Measurements from ENCODE around the gene SBNO1. TPM values are rescaled to one million over a fixed set of nuclear protein-coding genes. Genes with fewer than 3 reads are reported as not detected.
"Not testable (repeated sequence)": the region's sequence is repeated elsewhere in the genome, so short reads cannot be mapped to it uniquely, and the experiment has no call there.

The SBNO1 gene
- total RNA-seq, 1 experiment from 2014 or later = 60.8 TPM

DNA sequence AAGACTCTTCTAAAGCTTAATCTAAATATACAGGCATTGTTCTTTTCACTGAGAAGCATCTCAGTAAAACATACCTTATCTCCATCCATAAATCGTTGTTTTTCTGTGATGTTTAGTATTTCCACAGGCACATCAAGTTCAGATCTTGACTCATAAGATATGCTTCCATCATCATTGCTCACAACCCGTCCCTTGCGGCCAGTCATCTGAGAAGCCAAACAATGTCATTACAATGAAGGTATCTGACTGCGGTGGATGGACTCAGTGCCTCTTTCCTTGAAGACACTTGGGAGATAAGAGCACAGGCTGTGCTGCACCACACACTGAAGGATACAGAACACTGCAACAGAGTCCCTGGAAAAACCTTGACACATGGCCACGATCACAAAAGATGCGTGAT is 44.8 kb downstream of the SBNO1 start:
- BruUV-seq (replicated peaks) = no TSS peak
- CTCF ChIA-PET = interaction anchor here (0.6 kb wide), 1 partner anchor 250 kb away, joined by 3 read pairs; no protein-coding TSS in a partner anchor
- H3K4me3 Mint-ChIP-seq (ENCODE audit: low read depth, unreplicated experiment) = no peak overlapping the region
- H3K36me3 Mint-ChIP-seq (ENCODE audit: insufficient read depth, unreplicated experiment) = peaks cover 84% of the 10 kb centered on the region
- H3K27me3 Mint-ChIP-seq (ENCODE audit: unreplicated experiment) = no peaks in the 10 kb centered on the region
- intact Hi-C loops (cut with micrococcal nuclease; ENCODE audit: unreplicated experiment) = no loop called here
- H3K27ac Mint-ChIP-seq (ENCODE audit: unreplicated experiment) = no peak overlapping the region
- TF ChIP-seq, protein P1, sequence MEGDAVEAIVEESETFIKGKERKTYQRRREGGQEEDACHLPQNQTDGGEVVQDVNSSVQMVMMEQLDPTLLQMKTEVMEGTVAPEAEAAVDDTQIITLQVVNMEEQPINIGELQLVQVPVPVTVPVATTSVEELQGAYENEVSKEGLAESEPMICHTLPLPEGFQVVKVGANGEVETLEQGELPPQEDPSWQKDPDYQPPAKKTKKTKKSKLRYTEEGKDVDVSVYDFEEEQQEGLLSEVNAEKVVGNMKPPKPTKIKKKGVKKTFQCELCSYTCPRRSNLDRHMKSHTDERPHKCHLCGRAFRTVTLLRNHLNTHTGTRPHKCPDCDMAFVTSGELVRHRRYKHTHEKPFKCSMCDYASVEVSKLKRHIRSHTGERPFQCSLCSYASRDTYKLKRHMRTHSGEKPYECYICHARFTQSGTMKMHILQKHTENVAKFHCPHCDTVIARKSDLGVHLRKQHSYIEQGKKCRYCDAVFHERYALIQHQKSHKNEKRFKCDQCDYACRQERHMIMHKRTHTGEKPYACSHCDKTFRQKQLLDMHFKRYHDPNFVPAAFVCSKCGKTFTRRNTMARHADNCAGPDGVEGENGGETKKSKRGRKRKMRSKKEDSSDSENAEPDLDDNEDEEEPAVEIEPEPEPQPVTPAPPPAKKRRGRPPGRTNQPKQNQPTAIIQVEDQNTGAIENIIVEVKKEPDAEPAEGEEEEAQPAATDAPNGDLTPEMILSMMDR (IDR thresholded peaks at IDR 0.05; ENCODE audit: unreplicated experiment) = no peak
- H3K4me1 Mint-ChIP-seq (ENCODE audit: low read depth, unreplicated experiment) = no peaks in the 10 kb centered on the region
- no peaks in the 10 kb centered on the region for H3K9me3 Mint-ChIP-seq (ENCODE audit: low read depth, unreplicated experiment)
- DNase-seq = no peak

DNA sequence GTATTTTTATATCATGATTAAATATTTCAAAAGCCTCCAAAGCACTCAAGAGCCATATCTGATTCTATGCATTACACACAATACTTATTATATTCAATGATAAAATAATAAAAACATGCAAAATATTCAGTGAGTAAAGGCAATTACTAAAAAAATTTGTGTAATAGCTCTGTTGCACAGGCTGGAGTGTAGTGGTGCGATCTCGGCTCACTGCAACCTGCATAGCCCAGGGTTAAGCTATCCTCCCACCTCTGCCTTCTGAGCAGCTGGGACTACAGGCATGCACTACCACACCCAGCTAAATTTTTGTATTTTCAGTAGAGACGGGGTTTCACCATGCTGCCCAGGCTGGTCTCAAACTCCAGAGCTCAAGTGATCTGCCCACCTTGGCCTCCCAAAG is 45.4 kb downstream of the SBNO1 start:
- CTCF ChIA-PET = no interaction called here
- no peak for DNase-seq
- Mint-ChIP-seq H3K9me3 (ENCODE audit: low read depth, unreplicated experiment) (no peaks in the 10 kb centered on the region), H3K36me3 (ENCODE audit: insufficient read depth, unreplicated experiment) (peaks cover 81% of the 10 kb centered on the region), H3K27me3 (ENCODE audit: unreplicated experiment) (no peaks in the 10 kb centered on the region), H3K27ac (ENCODE audit: unreplicated experiment) (no peak overlapping the region), H3K4me1 (ENCODE audit: low read depth, unreplicated experiment) (no peaks in the 10 kb centered on the region), H3K4me3 (ENCODE audit: low read depth, unreplicated experiment) (no peak overlapping the region)
- TF ChIP-seq, protein P1 (IDR thresholded peaks at IDR 0.05; ENCODE audit: unreplicated experiment) = no peak
- intact Hi-C loops (cut with micrococcal nuclease; ENCODE audit: unreplicated experiment) = no loop called here
- no TSS peak for BruUV-seq (replicated peaks)

DNA sequence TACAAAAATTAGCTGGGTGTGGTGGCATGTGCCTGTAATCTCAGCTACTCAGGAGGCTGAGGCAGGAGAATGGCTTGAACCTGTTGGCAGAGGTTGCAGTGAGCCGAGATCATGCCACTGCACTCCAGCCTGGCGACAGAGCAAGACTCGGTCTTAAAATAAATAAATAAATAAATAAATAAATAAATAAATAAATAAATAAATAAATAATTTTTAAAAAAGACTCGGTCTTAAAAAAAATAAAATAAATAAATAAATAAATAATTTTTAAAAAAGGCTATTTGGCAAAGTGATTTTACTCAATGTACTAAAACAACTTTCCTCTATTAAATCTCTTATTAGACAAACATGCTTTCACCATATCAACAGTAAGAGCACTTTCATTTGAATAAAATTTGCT is 51.6 kb downstream of the SBNO1 start:
- intact Hi-C loops (cut with micrococcal nuclease; ENCODE audit: unreplicated experiment); H3K4me3 Mint-ChIP-seq (ENCODE audit: low read depth, unreplicated experiment); H3K27me3 Mint-ChIP-seq (ENCODE audit: unreplicated experiment); H3K9me3 Mint-ChIP-seq (ENCODE audit: low read depth, unreplicated experiment); H3K4me1 Mint-ChIP-seq (ENCODE audit: low read depth, unreplicated experiment); CTCF ChIA-PET; H3K27ac Mint-ChIP-seq (ENCODE audit: unreplicated experiment); DNase-seq; BruUV-seq (replicated peaks): not testable (repeated sequence)
- peaks cover 84% of the 10 kb centered on the region for H3K36me3 Mint-ChIP-seq (ENCODE audit: insufficient read depth, unreplicated experiment)

DNA sequence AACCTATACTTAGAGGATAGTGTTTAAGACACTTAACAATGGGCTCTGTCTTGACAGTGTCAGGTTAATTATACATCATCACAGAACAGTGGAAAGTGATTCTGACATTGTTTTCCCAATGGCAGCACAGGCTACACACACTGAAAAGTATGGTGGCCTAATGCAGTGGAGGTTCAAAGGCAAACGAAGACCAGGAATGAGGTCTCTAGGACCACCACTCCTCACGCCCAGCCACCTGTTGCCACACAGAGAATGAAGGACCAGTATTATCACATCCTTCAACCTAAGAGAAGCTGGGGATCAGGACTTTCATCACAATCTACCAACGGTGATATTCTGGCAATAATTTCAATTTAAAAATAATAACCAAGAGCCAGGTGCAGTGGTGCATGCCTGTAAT is 58.4 kb downstream of the SBNO1 start:
- no peak overlapping the region for H3K4me3 Mint-ChIP-seq (ENCODE audit: low read depth, unreplicated experiment)
- TF ChIP-seq, protein P1 (IDR thresholded peaks at IDR 0.05; ENCODE audit: unreplicated experiment) = no peak
- intact Hi-C loops (cut with micrococcal nuclease; ENCODE audit: unreplicated experiment) = no loop called here
- no peaks in the 10 kb centered on the region for H3K4me1 Mint-ChIP-seq (ENCODE audit: low read depth, unreplicated experiment)
- H3K36me3 Mint-ChIP-seq (ENCODE audit: insufficient read depth, unreplicated experiment) = peaks cover 87% of the 10 kb centered on the region
- CTCF ChIA-PET = interaction anchor here (0.6 kb wide), 1 partner anchor 1117 kb away, joined by 6 read pairs; no protein-coding TSS in a partner anchor
- no peaks in the 10 kb centered on the region for H3K9me3 Mint-ChIP-seq (ENCODE audit: low read depth, unreplicated experiment)
- BruUV-seq (replicated peaks) = no TSS peak
- no peak overlapping the region for H3K27ac Mint-ChIP-seq (ENCODE audit: unreplicated experiment)
- no peak for DNase-seq
- no peaks in the 10 kb centered on the region for H3K27me3 Mint-ChIP-seq (ENCODE audit: unreplicated experiment)

DNA sequence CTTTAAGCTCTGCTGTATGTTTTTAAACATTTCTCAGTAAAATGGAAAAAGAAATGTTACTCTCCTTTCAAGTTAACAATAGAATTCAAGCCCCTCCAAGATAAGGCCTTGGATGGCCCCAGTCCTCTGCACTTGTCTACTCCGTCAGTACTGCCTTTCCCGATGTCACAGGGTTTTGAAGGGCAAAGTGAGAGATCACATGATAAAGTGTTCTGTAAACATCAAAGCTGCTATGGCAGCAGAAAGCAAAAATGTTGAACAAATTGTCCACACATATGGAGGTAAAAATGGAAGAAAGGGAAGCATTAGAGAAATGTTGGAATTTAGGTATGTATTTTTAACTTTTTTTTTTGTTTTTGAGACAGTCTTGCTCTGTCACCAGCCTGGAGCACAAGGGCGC is 59.5 kb downstream of the SBNO1 start:
- DNase-seq = no peak
- peaks cover 84% of the 10 kb centered on the region for H3K36me3 Mint-ChIP-seq (ENCODE audit: insufficient read depth, unreplicated experiment)
- no TSS peak for BruUV-seq (replicated peaks)
- intact Hi-C loops (cut with micrococcal nuclease; ENCODE audit: unreplicated experiment) = no loop called here
- no peak overlapping the region for H3K4me3 Mint-ChIP-seq (ENCODE audit: low read depth, unreplicated experiment)
- H3K9me3 Mint-ChIP-seq (ENCODE audit: low read depth, unreplicated experiment) = no peaks in the 10 kb centered on the region
- TF ChIP-seq, protein P1 (IDR thresholded peaks at IDR 0.05; ENCODE audit: unreplicated experiment) = no peak
- no peaks in the 10 kb centered on the region for H3K4me1 Mint-ChIP-seq (ENCODE audit: low read depth, unreplicated experiment)
- CTCF ChIA-PET = interaction anchor here (0.6 kb wide), 1 partner anchor 690 kb away, joined by 3 read pairs; no protein-coding TSS in a partner anchor
- H3K27me3 Mint-ChIP-seq (ENCODE audit: unreplicated experiment) = no peaks in the 10 kb centered on the region
- H3K27ac Mint-ChIP-seq (ENCODE audit: unreplicated experiment) = no peak overlapping the region

Data from Calu3 (cell line).